Measurements from ENCODE around the gene CDK2. TPM values are rescaled to one million over a fixed set of nuclear protein-coding genes. Genes with fewer than 3 reads are reported as not detected.

CDK2 gene
- total RNA-seq, 1 experiment from 2014 or later = 23.8 TPM

DNA sequence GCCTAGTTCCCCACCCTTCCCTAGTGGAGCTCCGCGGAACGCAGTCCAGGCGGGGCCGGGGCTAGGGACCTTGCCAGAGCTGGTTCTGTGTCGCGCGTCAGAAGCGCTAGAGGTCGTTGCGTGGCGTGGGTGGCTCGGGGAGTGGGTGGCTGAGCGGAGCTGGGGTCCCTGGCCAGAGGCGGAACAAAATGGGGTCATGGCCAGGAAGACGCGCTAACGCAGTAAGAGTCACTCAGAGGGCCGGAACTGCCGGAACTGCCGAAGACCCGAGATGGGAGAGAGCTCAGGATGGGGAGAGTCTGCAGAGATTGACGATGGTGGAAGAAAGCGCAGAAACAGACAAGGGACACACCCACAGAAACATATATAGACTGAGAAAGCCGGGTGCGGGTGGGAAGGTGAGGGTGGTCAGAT is 30.9 kb upstream of the CDK2 start:
- no peaks in the 10 kb centered on the region for H3K9me3 Mint-ChIP-seq (ENCODE audit: unreplicated experiment)
- POLR2A ChIA-PET = interaction anchor here (0.6 to 12.6 kb wide), 7 partner anchors 8 to 119 kb away, joined by 3 to 140 read pairs (median 23); partner anchors contain the start of genes DNAJC14, ORMDL2, PYM1 and RAB5B
- DNase-seq (ENCODE audit: unreplicated experiment) = no peak
- peak overlapping the region; percentile 79 for H3K27ac Mint-ChIP-seq (ENCODE audit: low read depth, unreplicated experiment)
- CTCF ChIA-PET = interaction anchor here (1.2 to 8.0 kb wide), 3 partner anchors 8 to 197 kb away, joined by 4 to 108 read pairs (median 11); partner anchors contain the start of genes DGKA and PYM1
- H3K4me1 Mint-ChIP-seq (ENCODE audit: insufficient read depth, unreplicated experiment) = peaks cover 73% of the 10 kb centered on the region
- H3K36me3 Mint-ChIP-seq (ENCODE audit: insufficient read depth, unreplicated experiment) = peaks cover 56% of the 10 kb centered on the region
- TF ChIP-seq, protein P1, sequence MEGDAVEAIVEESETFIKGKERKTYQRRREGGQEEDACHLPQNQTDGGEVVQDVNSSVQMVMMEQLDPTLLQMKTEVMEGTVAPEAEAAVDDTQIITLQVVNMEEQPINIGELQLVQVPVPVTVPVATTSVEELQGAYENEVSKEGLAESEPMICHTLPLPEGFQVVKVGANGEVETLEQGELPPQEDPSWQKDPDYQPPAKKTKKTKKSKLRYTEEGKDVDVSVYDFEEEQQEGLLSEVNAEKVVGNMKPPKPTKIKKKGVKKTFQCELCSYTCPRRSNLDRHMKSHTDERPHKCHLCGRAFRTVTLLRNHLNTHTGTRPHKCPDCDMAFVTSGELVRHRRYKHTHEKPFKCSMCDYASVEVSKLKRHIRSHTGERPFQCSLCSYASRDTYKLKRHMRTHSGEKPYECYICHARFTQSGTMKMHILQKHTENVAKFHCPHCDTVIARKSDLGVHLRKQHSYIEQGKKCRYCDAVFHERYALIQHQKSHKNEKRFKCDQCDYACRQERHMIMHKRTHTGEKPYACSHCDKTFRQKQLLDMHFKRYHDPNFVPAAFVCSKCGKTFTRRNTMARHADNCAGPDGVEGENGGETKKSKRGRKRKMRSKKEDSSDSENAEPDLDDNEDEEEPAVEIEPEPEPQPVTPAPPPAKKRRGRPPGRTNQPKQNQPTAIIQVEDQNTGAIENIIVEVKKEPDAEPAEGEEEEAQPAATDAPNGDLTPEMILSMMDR (IDR thresholded peaks at IDR 0.05; ENCODE audit: unreplicated experiment) = no peak
- no peak overlapping the region for H3K4me3 Mint-ChIP-seq (ENCODE audit: unreplicated experiment)
- intact Hi-C loops (cut with micrococcal nuclease) = no loop called here
- no peaks in the 10 kb centered on the region for H3K27me3 Mint-ChIP-seq (ENCODE audit: insufficient read depth, unreplicated experiment)
- BruUV-seq (replicated peaks) = no TSS peak

DNA sequence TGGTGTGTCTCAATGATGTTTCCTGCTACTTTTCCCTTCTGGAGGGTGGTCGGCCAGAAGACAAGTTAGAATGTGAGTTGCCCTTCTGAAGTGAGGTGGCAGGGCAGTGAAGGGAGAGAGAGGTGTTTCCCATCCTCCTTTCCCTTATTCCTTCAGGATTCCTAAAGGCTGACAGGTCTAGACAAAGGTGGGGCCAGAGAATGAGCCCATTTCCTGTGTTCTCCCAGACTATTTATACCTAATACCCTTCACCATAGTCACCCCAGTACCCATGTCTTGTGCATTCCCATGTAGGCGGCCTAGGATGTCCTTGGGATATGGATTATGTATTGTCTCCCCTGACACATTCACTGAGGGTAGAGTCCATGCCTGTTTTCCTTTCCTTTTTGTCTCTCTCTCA is 28.6 kb upstream of the CDK2 start:
- no TSS peak for BruUV-seq (replicated peaks)
- intact Hi-C loops (cut with micrococcal nuclease) = no loop called here
- ChIA-PET POLR2A (interaction anchor here (0.8 to 5.9 kb wide), 7 partner anchors 7 to 167 kb away, joined by 3 to 53 read pairs (median 3); partner anchors contain the start of genes DGKA, DNAJC14, ORMDL2 and PA2G4), CTCF (interaction anchor here (0.7 to 8.0 kb wide), 6 partner anchors 10 to 200 kb away, joined by 3 to 108 read pairs (median 6); partner anchors contain the start of genes DGKA, DNAJC14 and PYM1)
- Mint-ChIP-seq H3K27me3 (ENCODE audit: insufficient read depth, unreplicated experiment) (no peaks in the 10 kb centered on the region), H3K4me3 (ENCODE audit: unreplicated experiment) (no peak overlapping the region), H3K4me1 (ENCODE audit: insufficient read depth, unreplicated experiment) (peaks cover 59% of the 10 kb centered on the region), H3K36me3 (ENCODE audit: insufficient read depth, unreplicated experiment) (peaks cover 79% of the 10 kb centered on the region), H3K27ac (ENCODE audit: low read depth, unreplicated experiment) (peak overlapping the region; percentile 14), H3K9me3 (ENCODE audit: unreplicated experiment) (no peaks in the 10 kb centered on the region)
- DNase-seq (ENCODE audit: unreplicated experiment) = peak; percentile 49
- TF ChIP-seq, protein P1 (IDR thresholded peaks at IDR 0.05; ENCODE audit: unreplicated experiment) = no peak

DNA sequence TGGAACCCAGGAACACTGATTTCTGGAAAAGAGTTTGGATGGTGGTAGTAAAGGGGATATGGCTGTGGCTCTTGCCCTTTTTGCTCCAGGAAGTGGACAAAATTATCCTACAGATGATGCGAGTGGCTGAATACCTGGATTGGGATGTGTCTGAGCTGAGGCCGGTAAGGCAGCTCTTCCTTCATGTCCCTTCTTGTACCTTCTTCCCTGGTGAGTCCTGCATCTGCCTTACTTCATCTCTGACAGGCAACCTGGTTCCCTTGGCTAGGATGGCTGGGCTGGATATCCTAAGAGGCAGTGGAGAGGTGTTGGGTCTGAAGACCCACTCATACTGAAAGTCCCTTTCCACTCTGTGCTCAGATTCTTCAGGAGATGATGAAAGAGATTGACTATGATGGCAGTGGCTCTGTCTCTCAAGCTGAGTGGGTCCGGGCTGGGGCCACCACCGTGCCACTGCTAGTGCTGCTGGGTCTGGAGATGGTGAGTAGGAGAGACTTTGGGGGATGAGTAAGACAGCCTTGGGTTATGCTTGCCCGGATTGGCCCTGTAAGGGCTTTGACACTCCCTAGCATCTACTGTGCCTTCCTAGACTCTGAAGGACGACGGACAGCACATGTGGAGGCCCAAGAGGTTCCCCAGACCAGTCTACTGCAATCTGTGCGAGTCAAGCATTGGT is 27.7 kb upstream of the CDK2 start:
- POLR2A ChIA-PET = interaction anchor here (0.6 to 5.9 kb wide), 15 partner anchors 8 to 209 kb away, joined by 3 to 53 read pairs (median 4); partner anchors contain the start of genes CD63, DGKA, DNAJC14 and ORMDL2
- H3K27ac Mint-ChIP-seq (ENCODE audit: low read depth, unreplicated experiment) = peak overlapping the region; percentile 14
- BruUV-seq (replicated peaks) = no TSS peak

More for the DNA sequence above, 27.7 kb upstream of the CDK2 start:
- peaks cover 89% of the 10 kb centered on the region for H3K36me3 Mint-ChIP-seq (ENCODE audit: insufficient read depth, unreplicated experiment)
- no peak for DNase-seq (ENCODE audit: unreplicated experiment)
- TF ChIP-seq, protein P1 (IDR thresholded peaks at IDR 0.05; ENCODE audit: unreplicated experiment) = no peak
- intact Hi-C loops (cut with micrococcal nuclease) = no loop called here
- CTCF ChIA-PET = interaction anchor here (0.7 to 8.0 kb wide), 23 partner anchors 10 to 239 kb away, joined by 3 to 108 read pairs (median 5); partner anchors contain the start of genes DGKA, DNAJC14, ORMDL2 and PYM1
- no peaks in the 10 kb centered on the region for H3K27me3 Mint-ChIP-seq (ENCODE audit: insufficient read depth, unreplicated experiment)
- H3K4me1 Mint-ChIP-seq (ENCODE audit: insufficient read depth, unreplicated experiment) = peaks cover 59% of the 10 kb centered on the region
- no peaks in the 10 kb centered on the region for H3K9me3 Mint-ChIP-seq (ENCODE audit: unreplicated experiment)
- no peak overlapping the region for H3K4me3 Mint-ChIP-seq (ENCODE audit: unreplicated experiment)
